GM19193 (cell line): ENCODE data around the gene CSH1.
"Not testable (repeated sequence)": the region's sequence is repeated elsewhere in the genome, so short reads cannot be mapped to it uniquely, and the experiment has no call there.

ENCODE experiments used
- POLR2A ChIP-seq: IDR thresholded peaks from 4 replicates; pipeline ENCODE4 v1.6.1; 2011; ENCODE audit not compliant: insufficient read depth, insufficient read length; ENCODE audit errors: extremely low read depth

CSH1 gene

GRCh38 chr17:63932721-63933120 lies 36.3 kb upstream of the CSH1 start:
- TF ChIP-seq POLR2A: no peak

GRCh38 chr17:63931981-63932561 lies 35.7 kb upstream of the CSH1 start, which contains the start of gene CD79B:
TSS of gene CD79B (minus strand) at chr17:63932331. CDS start at chr17:63932261, 70 bp downstream.
- peak; percentile 84 for TF ChIP-seq POLR2A

DNA sequence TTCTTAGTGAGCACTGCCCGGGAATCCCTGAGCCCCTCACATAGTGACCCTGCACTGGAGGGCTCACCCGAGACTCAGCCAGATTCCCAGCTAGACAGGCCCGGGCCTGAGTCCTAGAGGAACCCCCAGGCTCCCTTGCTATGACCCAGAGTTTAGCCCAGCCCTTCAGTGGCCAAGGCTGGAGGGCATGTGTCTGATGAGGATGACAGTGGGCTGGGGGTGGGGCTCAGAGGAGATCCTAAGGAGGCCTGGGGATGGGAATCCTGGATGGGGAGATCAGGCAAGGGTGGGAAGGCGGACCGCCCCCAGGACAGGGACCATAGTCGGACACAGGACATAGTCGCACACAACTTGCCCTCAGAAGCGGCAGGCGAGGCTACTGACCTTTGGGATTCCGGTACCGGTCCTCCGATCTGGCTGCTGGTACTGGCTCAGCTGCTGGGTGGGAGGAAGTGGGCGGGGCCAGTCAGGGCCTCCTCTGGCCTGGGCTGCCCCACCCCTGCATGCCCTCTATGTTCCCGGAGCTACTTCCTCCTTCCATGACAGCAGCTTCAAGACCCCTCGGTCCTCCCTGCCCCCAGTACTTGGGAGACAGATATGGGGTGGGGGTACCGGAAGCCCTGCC lies 34.7 kb upstream of the CSH1 start:
- TF ChIP-seq POLR2A: no peak

GRCh38 chr17:63929860-63930766 lies 33.7 kb upstream of the CSH1 start:
- TF ChIP-seq POLR2A: no peak

- TF ChIP-seq POLR2A: no peak
Measured at GRCh38 chr17:63928966-63929695, 32.8 kb upstream of the CSH1 start.

GRCh38 chr17:63928172-63928666 lies 31.8 kb upstream of the CSH1 start:
- no peak for TF ChIP-seq POLR2A

- peak; percentile 19 for TF ChIP-seq POLR2A
Measured at GRCh38 chr17:63927464-63928171, 31.2 kb upstream of the CSH1 start.

DNA sequence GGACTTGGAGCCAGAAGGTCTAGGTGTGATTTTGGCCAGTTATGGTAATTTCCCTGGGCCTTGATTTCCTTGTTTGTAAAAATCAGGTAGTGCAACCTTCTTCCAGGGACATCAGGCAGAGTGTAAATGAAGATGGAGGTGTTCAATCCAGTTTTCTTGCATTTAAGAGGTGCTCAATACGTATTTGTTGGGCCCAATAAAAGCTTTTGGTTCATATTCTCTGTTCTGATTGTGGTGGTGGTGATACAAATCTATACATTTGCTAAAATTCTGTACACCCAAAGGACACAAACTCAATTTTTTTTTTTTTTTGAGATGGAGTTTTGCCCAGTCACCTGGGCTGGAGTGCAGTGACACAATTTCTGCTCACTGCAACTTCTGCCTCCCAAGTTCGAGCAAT lies 29.8 kb upstream of the CSH1 start:
- no peak for TF ChIP-seq POLR2A

GRCh38 chr17:63925615-63926014 lies 29.2 kb upstream of the CSH1 start:
- TF ChIP-seq POLR2A: peak; percentile 14

GRCh38 chr17:63919311-63919723 lies 22.9 kb upstream of the CSH1 start:
- no peak for TF ChIP-seq POLR2A

DNA sequence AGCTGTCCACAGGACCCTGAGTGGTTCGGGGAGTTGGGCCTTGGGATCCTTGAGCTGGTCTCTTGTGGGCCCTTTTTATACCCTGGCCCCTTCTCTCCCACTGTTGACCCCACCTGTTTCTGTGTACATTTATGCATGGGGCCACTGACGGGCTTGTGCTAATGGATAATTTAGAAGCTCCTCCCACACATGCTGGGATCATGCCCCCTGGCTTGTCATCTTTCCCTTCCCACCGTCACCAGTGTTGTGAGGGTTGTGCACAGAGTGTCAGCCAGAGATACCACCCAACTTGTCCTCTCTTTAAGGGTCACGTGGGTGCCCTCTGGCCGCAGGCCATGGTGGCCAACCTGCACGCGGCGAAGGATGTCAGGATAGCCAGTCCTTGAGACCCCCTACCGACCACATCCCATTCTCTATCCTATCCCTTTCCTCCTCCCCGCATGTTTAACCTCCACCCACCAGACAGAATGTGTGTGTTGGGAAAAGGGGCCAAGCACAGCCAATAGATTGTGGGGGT lies 22.5 kb upstream of the CSH1 start, which contains the start of gene GH1:
Gene GH1 (minus strand): TSS at position 51 of the 517 bp plus-strand sequence. CDS start 63 bp downstream, outside the sequence.
- not testable (repeated sequence) for TF ChIP-seq POLR2A

DNA sequence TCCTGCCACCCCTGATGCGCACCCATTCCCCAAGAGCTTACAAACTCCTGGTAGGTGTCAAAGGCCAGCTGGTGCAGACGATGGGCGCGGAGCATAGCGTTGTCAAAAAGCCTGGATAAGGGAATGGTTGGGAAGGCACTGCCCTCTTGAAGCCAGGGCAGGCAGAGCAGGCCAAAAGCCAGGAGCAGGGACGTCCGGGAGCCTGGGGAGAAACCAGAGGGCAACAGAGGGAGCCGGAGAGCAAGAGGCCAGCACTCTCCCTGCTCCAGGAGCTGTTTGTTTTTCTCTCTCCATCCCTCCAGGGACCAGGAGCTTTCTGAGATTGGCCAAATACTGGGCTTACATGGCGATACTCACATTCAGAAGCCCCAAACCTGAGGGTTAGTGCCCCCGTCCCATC lies 21.9 kb upstream of the CSH1 start:
- no peak for TF ChIP-seq POLR2A

DNA sequence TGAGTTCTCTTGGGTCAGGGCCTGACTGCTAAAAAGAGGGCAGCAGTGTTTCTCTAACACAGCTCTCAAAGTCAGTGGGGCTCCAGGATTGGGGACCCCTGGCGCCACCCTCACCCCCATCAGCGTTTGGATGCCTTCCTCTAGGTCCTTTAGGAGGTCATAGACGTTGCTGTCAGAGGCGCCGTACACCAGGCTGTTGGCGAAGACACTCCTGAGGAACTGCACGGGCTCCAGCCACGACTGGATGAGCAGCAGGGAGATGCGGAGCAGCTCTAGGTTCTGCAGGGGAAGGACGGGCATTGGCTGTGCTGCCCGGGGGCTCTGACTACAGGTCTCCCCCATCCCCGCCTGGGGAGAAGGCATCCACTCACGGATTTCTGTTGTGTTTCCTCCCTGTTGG lies 21.3 kb upstream of the CSH1 start:
- TF ChIP-seq POLR2A: no peak

- TF ChIP-seq POLR2A: no peak
Measured at GRCh38 chr17:63916566-63917185, 20.3 kb upstream of the CSH1 start.

DNA sequence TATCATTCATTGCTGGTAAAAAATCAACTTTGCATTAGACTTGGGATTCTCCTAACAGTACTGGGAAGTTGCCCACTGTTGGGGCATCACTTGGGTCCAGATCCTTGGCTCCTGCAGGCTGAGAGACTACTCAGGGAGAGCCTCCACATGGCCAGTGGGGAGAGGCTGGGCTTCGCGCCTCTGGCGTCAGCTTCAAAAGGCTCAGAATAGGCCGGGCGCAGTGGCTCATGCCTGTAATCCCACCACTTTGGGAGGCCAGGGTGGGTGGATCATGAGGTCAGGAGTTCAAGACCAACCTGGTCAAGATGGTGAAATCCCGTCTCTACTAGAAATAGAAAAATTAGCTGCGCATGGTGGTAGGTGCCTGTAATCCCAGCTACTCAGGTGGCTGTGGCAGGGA lies 18.1 kb upstream of the CSH1 start:
- TF ChIP-seq POLR2A: no peak
